NCI-H748 (cell line): ENCODE results near the gene BBS9.

Experiments
- DNase-seq: peaks from one replicate; lab custom pipeline; 2025; ENCODE audit not compliant: unreplicated experiment; lab: John Stamatoyannopoulos, UW

The BBS9 gene

DNA sequence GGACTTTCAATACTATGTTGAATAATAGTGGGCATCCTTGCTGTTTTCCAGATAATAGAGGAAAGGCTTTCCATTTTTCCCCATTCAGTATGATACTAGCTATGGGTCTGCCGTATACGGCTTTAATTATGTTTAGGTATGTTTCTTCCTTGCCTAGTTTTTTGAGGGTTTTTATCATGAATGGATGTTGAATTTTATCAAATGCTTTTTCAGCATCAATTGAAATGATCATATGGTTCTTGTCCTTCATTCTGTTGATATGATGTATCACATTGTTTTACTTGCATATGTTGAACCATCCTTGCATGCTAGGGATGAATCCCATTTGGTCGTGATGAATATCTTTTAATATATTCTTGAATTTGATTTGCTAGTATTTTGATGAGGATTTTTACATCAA is 11.0 kb upstream of the BBS9 start:
- DNase-seq: no peak

DNA sequence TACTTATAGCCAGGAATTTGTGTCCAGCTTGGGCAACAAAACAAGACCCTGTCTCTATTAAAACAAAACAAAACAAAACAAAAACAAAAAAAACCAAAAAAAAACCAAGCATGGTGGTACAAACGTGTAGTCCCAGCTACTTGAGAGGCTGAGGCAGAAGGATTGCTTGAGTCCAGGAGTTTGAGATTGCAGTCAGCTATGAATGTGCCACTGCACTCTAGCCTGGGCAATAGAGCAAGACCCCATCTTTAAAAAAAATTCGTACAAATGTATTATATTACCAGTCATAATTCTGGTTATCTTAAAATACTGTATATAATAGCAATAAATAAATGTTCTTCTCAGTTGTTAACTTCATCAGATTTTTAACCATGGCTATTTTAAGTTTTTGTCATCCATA is 2.3 kb upstream of the BBS9 start:
- DNase-seq: no peak

DNA sequence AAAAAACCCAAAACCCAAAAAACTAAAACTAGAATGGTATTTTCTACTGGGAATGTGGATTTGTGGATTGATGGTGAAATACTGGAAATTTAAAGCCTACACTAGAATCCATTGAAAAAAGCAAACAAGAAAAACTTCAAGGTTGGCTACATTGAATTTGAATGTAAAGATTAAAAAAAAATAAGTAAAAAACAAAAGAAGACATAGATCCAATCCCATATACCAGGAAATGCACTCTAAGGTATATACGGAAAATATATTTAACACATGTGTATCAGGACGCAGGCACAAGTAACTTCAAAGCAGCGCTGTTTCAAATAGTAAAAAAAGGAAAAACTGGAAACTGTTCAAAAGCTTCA is 754 bp upstream of the BBS9 start:
- DNase-seq: no peak

GRCh38 chr7:33129806-33130153 is 416 bp downstream of the BBS9 start:
- DNase-seq: peak; percentile 47

DNA sequence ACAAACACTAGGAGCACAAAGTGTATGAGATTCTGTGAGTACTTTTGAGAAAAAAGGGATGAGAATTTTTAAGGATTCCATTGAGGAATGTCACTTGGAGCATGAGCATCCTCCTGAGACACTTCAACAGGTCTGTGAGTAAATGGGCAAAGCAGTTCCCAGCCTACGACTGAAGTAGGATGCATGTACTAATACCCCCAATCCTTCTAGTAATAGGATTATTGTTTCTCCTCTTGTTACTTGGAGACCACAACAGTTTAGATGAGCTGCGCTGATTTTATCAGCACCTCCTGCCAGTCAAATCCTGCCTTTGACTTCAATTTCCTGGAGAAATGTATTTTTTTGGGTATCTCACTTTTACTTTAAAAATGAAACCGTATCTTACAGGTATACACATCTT is 820 bp downstream of the BBS9 start:
- DNase-seq: peak; percentile 25

DNA sequence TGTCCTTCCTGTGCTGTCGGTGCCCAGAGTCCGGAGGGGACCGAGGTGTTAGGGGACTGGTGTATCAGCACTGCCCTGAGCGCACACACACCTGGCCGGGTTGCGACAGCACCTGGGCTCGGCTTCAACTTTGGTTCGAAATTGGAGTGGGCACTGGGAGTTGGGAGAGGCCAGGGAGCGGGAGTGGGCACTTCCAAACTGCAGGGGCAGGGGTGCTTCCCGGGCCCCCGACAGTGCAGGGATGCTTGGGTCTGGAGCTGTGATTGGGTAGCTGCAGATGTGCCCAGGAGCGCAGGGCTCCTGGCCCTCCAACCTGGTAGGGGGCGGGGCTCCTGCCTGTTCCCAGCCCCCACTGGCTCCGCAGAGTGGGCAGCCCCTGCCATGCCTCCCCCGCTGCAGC is 7.7 kb downstream of the BBS9 start:
- no peak for DNase-seq

GRCh38 chr7:33142585-33142984 is 13.2 kb downstream of the BBS9 start:
- no peak for DNase-seq

DNA sequence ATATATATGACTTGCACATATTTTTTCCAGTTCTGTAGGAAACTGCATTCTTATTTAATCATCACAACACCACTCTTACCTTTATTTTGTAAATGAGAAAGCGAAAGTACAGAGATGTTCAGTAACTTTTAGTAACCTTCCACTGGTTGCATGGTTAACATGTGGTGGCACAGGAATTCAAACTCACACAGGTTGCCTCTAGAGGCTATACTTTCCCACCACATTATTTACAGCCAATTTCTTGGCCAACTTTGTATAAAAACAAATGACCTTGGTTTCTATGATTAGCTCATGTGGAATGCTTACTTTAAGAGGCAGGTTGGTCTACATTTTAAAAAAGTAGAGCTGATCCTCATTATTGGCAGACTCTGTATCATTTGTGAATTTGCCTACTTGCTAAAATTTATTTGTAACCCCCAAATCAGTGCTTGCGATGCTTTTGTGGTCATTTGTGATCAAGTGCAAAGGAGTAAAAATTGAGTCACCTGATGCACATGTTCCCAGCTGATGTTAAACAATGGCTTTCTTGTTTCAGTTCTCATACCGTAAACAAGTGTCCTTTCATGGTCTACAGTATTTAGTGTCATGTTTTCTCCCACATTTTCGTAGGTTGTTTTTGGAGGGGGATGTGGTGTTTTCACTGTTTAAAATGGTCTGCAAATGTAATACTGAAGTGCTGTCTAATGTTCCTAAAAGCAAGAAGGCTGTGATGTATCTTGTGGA is 14.8 kb downstream of the BBS9 start:
- no peak for DNase-seq

GRCh38 chr7:33145156-33145555 is 15.8 kb downstream of the BBS9 start:
- DNase-seq: no peak

DNA sequence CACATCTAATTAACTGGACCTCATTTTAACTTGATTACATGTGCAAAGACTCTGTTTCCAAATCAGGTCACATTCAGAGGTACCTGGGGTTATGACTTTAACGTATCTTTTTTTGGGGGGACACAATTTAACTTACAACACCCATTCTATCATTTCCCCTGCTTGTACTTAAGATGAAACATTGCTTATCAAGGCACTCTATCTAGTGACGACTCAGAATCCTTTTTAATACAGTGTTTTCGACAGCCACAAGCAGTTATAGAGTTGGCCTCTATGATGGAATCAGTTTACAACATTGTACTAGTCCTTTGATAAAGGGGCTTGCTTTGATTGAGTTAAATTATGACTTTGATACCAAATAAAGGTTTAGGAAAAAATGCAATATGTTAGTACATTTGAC is 22.7 kb downstream of the BBS9 start:
- no peak for DNase-seq

GRCh38 chr7:33155811-33156210 is 26.4 kb downstream of the BBS9 start:
- no peak for DNase-seq

DNA sequence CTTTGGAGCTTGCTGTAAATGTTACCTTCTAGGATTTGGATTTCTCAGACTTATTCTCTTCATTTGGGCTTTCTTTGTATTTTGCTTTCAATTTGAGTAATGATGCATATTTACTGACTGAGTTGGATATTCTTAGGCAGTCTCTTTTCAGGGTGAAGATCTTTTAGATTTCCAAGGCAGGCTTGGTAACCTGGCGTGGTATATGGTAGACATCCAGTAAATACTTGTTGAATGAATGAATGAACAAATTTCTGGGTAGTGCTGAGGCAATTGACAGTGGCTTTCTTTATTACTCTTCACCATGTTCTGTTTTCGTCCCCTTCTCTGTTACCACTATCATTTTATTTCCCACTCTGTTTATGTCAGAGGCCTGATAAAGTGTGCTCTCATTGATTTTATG is 27.1 kb downstream of the BBS9 start:
- no peak for DNase-seq

DNA sequence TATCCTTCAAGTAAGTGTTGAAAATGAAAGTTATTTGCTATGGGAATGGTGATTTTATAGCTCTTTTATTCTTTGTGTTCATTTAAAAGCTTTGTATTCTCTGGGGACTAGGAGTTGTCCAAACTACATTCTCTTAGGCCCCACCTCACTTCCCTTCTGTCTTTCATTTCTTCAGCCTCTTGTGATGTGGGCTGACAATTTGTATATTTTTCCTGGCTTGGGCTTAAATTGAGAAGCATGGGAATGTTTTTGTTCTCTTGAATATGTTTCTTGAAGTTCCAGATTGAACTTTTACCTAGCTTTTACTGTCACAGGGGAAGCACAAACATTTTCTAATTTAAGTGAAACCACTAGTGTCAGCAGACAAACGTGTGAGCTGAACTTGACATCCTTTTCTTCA is 27.9 kb downstream of the BBS9 start:
- no peak for DNase-seq

DNA sequence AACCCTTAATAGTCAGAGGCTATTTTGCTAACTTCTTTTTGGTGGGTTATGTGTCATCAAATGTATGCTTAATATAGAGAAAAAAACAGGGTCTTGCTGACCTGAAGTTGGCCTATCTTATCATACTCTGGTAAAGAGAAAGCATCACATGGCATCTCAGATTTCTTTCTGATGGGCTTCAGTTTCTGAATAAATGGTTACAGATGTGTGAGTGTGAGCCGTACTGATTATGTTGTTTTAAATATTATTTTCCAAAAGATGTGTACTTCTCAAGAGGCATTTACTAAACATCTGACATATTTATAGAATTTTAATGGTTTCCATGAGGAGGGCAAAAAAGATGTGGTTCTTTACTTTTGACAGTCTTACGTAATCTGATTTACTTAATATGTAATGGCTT is 28.4 kb downstream of the BBS9 start:
- DNase-seq: no peak

DNA sequence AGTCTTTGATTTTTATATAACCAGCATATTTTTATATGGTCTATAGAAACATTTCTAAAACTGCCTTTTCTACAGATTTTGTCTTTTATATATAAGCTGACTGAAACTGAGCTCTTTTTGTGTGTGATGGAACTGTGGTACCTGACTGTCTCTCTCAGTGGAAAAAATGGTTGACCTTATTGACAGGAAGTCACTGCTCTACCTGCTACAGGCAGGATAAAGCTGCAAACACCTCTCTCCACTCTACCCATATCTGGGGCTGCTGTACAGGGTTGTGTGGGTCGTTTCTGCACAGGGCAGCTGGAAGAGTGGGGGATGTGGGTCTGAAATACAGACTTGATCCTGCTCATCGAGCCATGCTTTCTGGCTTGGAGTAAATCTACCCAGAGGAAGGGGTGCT is 48.5 kb downstream of the BBS9 start:
- no peak for DNase-seq

DNA sequence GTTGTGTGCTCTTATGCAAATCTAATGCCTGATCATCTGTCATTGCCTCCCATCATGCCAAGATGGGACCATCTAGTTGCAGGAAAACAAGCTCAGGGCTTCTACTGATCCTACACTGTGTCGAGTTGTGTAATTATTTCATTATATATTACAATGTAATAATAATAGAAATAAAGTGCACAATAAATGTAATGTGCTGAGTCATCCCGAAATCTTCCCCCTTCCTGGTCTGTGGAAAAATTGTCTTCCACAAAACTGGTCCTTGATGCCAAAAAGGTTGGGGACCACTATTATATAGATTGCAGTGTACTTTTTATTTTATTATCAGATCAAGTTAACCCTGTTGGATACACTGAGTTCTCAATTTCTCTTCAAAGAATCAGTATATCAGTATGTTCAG is 50.2 kb downstream of the BBS9 start:
- DNase-seq: no peak

GRCh38 chr7:33183504-33183903 is 54.1 kb downstream of the BBS9 start:
- no peak for DNase-seq

DNA sequence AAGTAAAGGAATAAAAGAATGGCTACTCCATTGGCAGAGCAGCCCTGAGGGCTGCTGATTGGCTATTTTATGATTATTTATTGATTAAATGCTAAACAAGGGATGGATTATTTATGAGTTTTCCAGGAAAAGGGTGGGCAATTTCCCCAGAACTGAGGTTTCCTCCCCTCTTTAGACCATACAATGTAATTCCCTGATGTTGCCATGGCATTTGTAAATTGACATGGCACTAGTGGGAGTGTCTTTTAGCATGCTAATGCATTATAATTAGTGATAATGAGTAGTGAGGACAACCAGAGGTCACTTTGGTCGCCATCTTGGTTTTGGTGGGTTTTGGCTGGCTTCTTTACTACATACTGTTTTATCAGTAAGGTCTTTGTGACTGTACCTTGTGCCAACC is 55.5 kb downstream of the BBS9 start:
- DNase-seq: no peak

DNA sequence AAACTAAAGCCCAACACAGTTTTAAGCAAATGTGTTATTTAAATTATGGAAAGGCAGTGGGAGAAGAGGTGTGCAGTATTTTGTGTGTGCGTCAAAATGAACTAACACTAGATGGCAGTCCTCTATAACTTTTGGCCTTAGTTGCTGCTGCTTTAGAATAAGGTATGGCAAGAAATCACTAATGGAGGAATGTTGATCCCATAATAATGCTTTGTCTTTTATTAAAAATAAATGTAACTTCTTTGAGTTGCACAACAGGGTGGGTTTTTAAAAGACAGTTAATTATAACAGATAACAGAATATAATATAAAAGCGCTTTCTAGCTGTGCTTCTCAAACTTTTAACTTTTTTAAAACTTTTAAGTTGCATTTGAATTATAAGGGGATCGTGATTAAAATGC is 56.4 kb downstream of the BBS9 start:
- peak; percentile 43 for DNase-seq

GRCh38 chr7:33186192-33186591 is 56.8 kb downstream of the BBS9 start:
- DNase-seq: no peak

GRCh38 chr7:33190688-33191304 is 61.4 kb downstream of the BBS9 start:
- DNase-seq: no peak

- DNase-seq: no peak
These were observed 62.0 kb downstream of the BBS9 start for GRCh38 chr7:33191340-33191739.

- DNase-seq: no peak
These were observed 63.4 kb downstream of the BBS9 start for GRCh38 chr7:33192695-33193291.
